Bronchial epithelial cell (primary cell): ENCODE measurements around the gene PIGZ. TPM values are rescaled to one million over a fixed set of nuclear protein-coding genes. Genes with fewer than 3 reads are reported as not detected.

Experiments used
- DNase-seq: peaks from one replicate; pipeline ENCODE4 v3.0.0-alpha.2; 2010; ENCODE audit warnings: low read depth
- FAIRE-seq: peaks from 2 replicates; lab custom pipeline; 2011; peaks lifted over from hg19 to GRCh38; lab: Jason Lieb, UNC
- H3K27me3 ChIP-seq: 2 replicates; pipeline ENCODE4 v1.5.1; 2011; ENCODE audit warnings: low read length; ENCODE audit not compliant: control insufficient read depth, insufficient read depth
- H3K36me3 ChIP-seq: 2 replicates; pipeline ENCODE4 v1.5.1; 2011; ENCODE audit warnings: low read length; ENCODE audit not compliant: control insufficient read depth, insufficient read depth
- H3K4me3 ChIP-seq: 2 replicates; pipeline ENCODE4 v1.5.1; 2011; ENCODE audit warnings: mild to moderate bottlenecking, low read depth, low read length, control low read depth
- total RNA-seq: library from RNA; depleted of rRNA; stranded (reverse); fragments of >200 nt; gene quantifications from 2 replicates; pipeline ENCODE4 v1.2.1, GENCODE V29; 2014
- TF ChIP-seq, protein P1 (sequence below): IDR thresholded peaks from 2 replicates; pipeline ENCODE4 v1.5.1; 2011; ENCODE audit warnings: mild to moderate bottlenecking, moderate library complexity, low read length, control low read depth, inconsistent platforms; ENCODE audit not compliant: insufficient read depth, severe bottlenecking

PIGZ gene
- total RNA-seq, 1 donor from 2014 or later: 1.6 TPM

DNA sequence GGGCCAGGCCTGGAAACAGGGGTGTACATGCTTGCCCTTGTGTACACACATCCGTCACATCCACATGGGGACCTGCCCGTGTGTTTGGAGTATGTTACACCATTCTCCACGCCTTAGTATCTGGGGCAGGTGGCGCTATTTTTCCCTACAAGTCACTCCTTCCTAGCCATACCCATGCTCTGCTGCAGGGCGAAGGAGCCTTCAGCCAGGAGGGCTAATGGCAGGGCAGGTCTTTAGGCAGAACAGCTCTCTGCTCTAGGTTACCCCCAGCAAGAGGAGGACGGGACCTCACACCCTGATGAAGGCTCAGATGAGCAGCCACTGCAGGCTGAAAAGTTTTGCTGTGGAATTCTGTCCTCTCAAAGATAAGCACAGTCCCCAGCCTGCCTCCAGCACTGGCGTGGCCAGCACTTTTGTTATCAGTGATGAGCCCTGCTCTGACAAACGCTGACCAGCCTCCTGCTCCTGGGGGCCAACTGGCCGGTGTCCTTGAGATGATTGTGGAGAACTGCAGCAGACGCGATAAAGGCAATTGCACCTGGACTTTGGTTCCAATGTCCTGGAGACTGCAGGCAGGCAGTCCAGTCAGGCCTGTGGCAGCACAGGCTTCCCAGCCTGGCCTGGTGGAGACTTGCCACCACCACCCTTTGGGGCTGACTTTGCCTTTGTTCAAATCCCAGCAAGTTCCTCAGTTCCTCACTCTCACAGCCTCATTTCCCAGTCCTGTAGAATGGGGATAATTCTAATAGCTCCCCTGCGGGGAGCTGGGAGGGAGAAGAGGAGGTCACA lies 19.8 kb upstream of the PIGZ start:
- Histone ChIP-seq H3K27me3 (no peaks in the 10 kb centered on the region), H3K4me3 (no peak overlapping the region), H3K36me3 (no peaks in the 10 kb centered on the region)
- TF ChIP-seq, protein P1, sequence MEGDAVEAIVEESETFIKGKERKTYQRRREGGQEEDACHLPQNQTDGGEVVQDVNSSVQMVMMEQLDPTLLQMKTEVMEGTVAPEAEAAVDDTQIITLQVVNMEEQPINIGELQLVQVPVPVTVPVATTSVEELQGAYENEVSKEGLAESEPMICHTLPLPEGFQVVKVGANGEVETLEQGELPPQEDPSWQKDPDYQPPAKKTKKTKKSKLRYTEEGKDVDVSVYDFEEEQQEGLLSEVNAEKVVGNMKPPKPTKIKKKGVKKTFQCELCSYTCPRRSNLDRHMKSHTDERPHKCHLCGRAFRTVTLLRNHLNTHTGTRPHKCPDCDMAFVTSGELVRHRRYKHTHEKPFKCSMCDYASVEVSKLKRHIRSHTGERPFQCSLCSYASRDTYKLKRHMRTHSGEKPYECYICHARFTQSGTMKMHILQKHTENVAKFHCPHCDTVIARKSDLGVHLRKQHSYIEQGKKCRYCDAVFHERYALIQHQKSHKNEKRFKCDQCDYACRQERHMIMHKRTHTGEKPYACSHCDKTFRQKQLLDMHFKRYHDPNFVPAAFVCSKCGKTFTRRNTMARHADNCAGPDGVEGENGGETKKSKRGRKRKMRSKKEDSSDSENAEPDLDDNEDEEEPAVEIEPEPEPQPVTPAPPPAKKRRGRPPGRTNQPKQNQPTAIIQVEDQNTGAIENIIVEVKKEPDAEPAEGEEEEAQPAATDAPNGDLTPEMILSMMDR: peak; percentile 35
- peak; percentile 43 for DNase-seq
- FAIRE-seq: no peak

DNA sequence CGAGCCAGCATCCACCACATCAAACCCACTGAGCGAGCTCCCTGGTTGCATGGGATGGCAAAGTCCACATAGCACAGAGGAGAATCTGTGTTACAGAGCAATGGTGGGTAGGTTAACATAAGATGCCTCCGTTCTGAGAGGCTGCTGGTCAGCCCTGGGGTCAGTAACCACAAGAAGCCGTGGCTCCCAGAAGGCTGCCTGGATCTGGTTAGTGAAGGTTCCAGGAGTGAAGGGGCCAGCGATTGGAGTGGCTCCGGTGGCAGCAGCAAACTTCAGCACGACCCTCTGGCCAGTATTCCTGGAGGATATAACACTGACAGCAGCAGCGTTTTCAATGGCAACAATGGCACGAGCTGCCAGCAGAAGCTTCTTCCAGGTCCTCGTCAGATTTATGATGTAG lies 18.4 kb upstream of the PIGZ start:
- H3K4me3 ChIP-seq: no peak overlapping the region
- TF ChIP-seq, protein P1: no peak
- DNase-seq (no peak), FAIRE-seq (no peak)
- no peaks in the 10 kb centered on the region for H3K36me3 ChIP-seq
- H3K27me3 ChIP-seq: no peaks in the 10 kb centered on the region

DNA sequence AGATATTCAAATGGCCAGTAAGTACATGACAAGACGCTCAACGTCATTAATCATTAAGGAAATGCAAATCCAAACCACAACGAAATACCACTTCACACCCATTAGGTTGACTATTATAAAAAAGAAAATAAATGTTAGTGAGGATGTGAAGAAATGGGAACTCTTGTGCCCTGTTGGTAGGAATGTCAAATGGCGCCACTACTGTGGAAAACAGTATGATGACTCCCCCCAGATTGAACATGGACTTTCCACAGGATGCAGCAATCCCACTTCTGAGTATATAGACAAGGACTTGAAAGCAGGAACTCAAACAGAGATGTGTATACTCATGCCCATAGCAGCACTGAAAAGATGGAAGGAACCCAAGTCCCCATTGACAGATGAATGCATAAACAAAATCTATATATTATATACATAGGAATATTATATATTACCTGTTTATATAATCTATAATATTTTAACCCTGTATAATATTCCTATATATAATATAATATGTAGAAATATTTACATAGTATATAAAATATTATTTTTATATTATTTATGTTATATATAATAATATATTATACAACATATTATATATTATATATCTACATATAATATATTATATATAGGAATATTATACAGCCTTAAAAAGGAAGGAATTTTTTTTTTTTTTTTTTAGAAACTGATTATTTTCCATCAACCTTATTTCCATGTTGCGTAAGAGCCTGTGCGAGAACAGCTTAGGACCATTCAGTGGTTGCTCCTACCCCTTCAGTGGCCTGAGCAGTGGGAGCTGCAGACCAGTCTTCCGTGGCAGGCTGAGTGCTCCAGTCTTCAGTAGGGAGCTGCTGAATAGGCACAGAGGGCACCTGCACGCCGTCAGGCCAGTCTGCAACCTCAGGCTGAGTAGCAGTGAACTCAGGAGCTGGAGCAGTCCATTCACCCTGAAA lies 17.6 kb upstream of the PIGZ start:
- no peak for DNase-seq
- no peaks in the 10 kb centered on the region for H3K27me3 ChIP-seq
- no peak for FAIRE-seq
- H3K4me3 ChIP-seq: no peak overlapping the region
- no peaks in the 10 kb centered on the region for H3K36me3 ChIP-seq
- TF ChIP-seq, protein P1: no peak

DNA sequence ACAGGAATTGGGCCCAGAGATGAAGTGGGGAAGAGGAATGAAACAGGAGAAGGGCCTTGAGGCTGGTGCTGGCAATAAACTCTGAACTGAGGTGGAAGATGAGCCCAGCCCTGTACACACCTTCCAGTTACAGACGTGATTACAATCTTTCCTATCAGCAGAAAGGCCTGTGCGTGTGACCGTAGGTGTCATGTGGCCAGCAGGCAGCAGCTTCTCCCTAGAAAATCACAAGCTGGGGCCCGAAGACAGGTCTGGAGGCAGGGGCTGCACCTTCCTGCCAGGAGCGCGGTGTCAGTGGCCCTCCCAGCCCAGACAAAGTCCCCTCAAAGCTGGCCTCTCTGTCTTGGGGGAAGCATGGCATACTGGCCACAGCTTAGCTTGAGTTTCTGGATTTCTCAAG lies 16.7 kb upstream of the PIGZ start:
- no peaks in the 10 kb centered on the region for H3K27me3 ChIP-seq

DNA sequence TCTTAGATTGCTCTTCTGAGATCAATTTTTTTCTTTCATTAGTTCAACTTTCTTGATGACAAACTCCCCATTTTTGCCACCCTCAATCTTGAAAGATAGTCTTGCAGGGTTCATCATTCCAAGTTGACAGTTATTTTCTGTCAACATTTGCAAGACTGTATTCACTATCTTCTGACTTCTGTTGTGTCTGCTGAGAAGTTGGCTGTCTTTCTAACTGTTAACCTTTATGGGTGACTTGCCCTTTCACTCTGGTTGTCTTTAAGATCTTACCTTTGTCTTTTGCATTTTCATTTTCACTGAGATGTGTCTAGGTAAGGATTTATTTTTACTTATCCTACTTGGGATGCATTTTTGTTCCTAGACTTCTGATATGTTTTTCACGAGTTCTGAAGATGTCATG lies 14.6 kb upstream of the PIGZ start:
- no peak overlapping the region for H3K4me3 ChIP-seq
- H3K36me3 ChIP-seq: no peaks in the 10 kb centered on the region
- TF ChIP-seq, protein P1: no peak
- no peaks in the 10 kb centered on the region for H3K27me3 ChIP-seq
- DNase-seq (no peak), FAIRE-seq (no peak)

More for the DNA sequence above, 16.7 kb upstream of the PIGZ start:
- no peaks in the 10 kb centered on the region for H3K36me3 ChIP-seq
- TF ChIP-seq, protein P1: no peak
- DNase-seq (no peak), FAIRE-seq (no peak)
- H3K4me3 ChIP-seq: no peak overlapping the region
